ENCODE data around the gene FOXK2.

The FOXK2 gene

GRCh38 chr17:82602487-82602886, 83.0 kb downstream of the FOXK2 start:
- no peak for DNase-seq

- DNase-seq, result no peak
These were observed 83.6 kb downstream of the FOXK2 start for GRCh38 chr17:82602986-82603710.

DNA sequence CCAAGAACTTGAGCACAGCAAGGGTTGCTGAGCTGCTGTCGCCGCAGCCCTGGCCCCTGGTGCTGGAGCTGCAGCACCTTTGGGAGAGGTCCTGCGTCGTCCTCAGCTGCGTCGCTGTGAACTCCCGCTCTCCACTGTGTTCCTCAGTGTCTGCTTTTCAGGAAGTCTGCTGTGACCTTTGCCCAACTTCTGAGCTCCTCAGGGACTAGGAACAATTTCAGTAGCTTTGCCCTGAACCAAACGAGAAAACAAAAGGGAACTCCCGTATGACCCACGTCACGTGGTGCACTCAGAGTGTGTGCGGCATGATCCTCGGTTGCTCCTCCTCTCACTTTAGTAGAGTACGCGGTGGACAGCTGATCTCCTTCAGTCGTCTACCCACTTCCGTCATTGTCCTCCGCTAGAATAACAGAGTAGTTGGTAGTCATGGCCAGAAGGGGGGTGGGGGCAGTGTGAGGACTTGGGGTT, 84.5 kb downstream of the FOXK2 start:
- DNase-seq, result peak in 38 of 56 donors; percentile 11 to 77 (median 46)

- no peak for DNase-seq
These were observed 85.0 kb downstream of the FOXK2 start for GRCh38 chr17:82604532-82604931.

DNA sequence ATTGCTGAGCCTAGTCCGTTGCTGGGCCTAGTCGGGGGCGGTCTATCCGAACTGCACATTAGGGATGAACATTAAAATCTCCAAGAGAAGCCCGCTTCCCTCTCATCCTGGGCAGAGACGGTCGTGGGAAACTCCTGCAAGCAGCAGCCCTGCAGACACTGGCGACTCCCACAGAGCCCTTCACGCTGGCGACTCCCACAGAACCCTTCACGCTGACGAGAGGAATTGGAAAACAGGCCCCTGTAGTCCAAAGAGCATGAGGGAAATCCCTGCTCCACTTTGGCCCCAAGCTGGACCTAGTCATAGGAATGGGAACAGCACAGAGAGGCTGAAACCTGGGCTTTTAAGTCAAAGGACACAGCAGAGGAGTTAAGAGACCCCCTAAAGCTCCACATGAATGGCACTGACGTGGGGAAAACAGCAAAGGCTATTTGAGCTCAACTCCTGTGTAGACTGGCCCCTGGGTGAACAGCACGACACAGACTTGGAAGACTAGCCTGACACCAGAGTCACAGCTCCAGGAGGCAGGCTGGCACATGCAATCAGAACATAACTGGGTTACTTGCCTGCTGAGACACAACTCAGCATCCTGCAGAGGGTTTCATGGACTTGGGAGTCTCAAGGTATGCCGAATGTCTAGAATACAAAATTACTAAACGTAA, 86.5 kb downstream of the FOXK2 start:
- DNase-seq, result no peak

GRCh38 chr17:82608816-82609215, 89.3 kb downstream of the FOXK2 start:
- no peak for DNase-seq

DNA sequence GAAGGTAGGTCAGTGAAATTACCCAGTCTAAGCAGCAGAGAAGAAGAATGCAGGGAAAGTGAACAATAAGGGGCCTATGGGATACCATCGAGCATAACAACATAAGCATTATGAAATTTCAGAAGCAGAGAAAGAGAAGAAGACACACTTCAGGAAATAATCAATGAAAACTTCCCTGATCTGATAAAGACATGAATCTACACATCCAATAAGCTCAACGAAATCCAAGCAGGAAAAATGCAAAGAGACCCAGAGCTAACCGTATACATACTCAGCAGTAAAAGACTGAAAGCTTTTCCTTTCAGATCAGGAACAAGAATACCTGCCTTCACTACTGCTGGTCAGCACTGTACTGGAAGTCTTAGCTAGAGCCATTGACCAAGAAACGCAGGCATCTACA, 90.1 kb downstream of the FOXK2 start:
- DNase-seq, result no peak

DNA sequence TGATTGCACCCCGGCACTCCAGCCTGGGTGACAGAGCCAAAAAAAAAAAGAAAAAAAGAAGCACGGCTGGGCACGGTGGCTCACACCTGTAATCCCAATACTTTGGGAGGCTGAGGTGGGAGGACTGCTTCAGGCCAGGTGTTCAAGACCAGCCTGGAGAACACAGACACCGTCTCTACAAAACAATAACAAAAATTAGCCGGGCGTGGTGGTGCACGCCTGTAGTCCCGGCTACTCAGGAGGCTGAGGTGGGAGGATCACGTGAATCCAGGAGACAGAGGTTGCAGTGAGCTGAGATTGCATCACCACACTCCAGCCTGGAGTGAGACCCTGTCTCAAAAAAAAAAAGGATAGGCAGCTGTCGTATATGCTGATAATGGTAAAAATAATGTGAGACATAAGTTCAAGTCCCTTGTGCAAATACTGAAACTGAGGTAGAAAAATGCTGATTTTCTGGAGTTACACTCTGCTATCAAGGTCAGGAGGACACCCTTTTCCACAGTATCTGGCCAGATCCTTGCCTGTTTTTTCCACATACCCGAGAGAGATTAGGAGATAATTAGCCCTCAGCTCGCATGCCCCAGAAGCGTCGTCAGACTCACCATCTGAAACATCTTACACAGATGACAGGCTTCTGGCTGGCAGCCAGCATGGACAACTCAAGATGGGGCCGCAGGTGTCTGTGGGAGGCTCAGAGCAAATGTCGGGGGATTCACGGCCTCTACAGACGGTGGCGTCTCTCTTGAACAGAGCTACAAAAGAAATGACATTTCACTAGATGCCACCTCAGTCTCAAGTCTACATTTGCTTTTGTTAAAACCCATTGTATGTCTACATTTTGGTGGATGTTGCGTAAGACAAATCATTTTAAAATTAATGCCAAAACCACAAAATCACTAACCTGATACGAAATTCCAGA, 91.9 kb downstream of the FOXK2 start:
- DNase-seq, result peak in 1 of 56 donors; percentile 42

GRCh38 chr17:82613283-82614094, 94.0 kb downstream of the FOXK2 start:
- no peak for DNase-seq

- DNase-seq, result no peak
These were observed 94.6 kb downstream of the FOXK2 start for GRCh38 chr17:82614095-82614631.

DNA sequence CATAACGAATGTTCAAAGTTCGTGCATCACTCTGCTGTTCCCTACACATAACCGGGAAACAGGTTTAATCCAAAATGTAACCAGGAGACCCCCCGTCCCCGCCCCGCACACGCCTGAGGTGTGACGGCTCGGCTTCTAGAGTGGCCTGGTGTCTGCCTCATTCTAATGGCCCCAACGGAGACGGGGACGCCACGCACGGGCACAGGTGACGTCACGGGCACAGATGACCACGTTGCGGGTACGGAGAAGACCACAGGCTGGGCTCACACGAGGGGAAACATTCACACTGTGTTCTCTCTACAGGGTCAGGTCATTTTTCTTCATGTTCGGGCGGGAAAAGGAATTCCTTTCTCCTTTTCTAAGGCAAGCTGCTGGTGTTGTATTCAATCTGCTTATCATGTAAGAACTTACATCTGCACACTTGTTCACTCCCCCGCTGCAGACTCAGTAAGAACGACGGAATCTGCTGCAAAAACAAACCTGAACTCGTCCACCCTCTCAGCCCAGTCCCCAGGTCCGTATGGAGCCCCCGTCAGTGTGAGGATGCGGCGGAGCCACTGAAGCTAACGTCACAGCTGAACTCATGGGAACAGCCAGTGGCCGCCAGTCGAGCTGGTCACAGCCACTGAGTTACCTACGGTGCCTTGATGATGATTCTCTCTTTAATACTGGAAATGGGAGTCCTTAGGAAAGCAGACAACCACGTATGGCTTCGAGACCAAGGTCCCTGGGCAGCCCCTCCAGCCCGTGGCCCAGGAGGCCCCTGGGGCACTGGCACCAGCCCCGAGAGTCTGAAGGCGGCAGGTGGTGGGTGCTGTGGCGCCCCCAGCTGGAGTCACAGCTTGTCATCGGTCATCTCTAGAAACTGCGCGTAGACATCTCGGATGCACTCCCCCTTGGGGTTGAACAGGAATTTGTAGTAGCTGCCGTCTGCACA, 95.8 kb downstream of the FOXK2 start:
- DNase-seq, result no peak

DNA sequence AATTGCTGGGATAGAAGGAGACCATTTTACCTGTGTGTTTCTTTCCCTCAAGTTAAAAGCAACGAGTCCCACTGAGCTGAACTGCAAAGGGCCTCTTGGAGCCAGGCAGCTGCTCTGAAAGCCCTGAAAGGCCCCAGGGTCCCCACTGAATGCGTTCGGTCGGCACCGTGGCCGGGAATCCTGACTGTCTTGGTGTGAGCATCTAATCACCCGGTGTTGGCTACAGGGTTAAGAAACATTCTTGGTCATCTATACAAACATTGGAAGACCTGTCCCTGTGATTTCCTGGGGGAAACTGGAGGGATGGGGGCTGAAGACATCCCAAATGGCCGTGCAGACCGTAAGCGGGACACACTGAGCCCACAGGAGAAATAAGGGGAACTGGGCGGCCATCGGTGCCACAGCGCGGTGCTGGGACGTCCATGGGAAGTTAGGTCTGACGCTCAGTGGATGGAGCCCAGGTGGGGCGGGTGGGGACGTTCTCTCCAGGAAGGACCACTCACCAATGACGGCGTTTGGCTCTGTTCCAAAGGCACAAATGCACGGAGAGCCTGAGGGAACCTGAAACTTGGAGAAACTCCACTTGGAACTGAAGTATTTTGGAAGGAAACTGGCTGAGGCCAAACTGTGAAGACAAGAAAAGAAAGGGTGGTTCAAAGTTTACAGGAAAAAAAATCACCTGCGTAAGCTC, 96.6 kb downstream of the FOXK2 start:
- no peak for DNase-seq

DNA sequence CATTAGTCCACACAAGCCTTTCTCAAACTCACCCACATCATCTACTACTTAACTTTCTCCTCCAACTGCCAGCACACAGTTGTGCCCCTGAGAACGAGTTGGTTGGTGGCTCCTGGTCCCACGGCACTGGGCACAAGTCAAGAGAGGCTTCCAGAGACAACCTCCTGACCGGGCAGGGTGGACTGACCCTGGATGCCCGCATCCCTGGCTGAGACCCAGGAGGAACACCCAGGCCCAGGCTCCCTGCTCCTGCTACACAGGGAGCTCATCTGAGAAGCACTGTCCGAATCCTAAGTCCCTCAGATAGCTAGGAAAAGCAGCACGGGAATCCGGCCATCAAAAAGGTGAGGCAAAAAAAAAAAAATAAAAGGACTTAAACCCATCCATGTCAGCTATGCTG, 99.7 kb downstream of the FOXK2 start:
- DNase-seq, result no peak

DNA sequence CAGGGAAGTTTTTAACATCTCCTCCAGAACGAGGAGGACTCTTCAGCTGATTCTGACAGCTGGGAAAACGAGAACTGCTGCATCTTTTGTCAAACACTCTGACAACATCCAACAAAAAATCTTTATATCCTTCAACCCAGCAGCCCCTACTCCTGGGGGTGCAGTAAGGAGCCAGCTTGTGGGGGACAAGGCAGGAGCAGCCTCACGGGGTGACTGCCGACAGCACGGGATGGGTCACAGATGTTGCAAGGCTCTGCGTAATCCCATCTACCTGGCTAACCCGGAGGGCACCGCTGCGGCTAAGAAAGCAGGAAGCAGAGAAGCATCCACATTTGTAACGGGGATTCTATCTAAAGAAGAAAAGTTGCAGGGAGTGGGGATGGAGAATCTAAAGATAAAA, 100.1 kb downstream of the FOXK2 start:
- no peak for DNase-seq

DNA sequence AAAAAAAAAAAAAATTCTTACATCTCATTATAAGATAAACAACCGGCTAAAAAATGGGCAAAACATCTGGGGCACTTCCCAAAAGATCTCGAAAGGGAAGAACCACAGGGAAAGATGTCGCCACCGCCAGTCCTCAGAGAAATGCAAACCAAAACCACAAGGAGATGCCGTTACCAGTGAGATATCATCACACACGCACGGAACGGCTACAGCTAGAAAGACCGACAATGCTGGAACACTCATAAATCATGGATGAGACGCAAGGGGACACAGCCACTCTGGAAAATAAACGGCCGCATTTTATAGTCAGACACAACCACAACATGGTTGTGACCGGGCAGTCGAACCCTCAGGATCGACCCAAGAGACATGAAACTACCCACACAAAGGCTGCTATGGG, 104.2 kb downstream of the FOXK2 start:
- DNase-seq, result no peak

GRCh38 chr17:82627405-82627804, 107.9 kb downstream of the FOXK2 start:
- no peak for DNase-seq

DNA sequence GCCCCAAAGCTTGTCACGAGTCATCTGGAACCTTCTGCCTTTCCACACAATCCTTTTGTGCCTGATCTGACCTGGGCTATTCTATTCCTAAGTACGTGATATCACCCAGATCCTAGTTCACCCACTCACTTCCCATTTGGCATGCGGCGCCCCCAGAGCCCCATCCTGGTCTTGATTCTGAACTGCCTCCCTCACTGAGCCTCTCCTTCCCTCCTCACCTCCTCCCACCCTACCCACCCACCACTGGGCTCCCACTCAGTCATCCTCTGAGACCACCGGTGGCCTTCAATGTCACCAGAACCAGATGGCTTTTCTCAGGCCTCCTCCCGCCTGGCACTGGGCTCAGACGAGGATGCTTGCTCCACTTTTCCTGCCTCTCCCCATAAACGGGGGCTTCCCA, 110.2 kb downstream of the FOXK2 start:
- no peak for DNase-seq

- DNase-seq, result no peak
These were observed 110.7 kb downstream of the FOXK2 start for GRCh38 chr17:82630212-82630611.

DNA sequence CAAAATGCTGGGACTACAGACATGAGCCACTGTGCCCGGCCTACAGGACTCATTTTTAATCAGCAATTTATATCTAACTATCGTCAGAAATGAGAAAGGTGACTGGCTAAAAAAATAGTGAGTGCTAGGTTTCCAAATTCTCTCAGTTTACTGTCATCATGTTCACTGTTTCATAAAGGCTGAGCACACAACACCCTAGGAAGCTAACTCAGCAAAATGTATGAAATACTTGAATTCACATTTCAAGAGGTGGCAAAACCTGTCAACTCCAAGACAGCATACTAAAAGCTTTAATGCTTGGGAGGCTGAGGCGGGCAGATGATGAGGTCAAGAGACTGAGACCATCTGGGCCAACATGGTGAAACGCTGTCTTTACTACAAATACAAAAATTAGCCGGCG, 112.0 kb downstream of the FOXK2 start:
- DNase-seq, result no peak

All from amygdala (tissue), 56 donors.